Right ventricle myocardium inferior (tissue), 1 donor: ENCODE measurements around the gene SNAP47. TPM values are rescaled to one million over a fixed set of nuclear protein-coding genes. Genes with fewer than 3 reads are reported as not detected.
A peak's percentile ranks its signal among the peaks of the same experiment; 100 is the strongest.

Experiments
- ATAC-seq: fragments of 200-7000 bp; cut with Tn5 transposase; one replicate; pipeline ENCODE4 v1.9.1; 2020; ENCODE audit warnings: mild to moderate bottlenecking, moderate library complexity
- DNase-seq: peaks from one replicate; pipeline ENCODE4 v3.0.0; 2021; ENCODE audit errors: missing footprints
- intact Hi-C: fragments of 100-400 bp; cut with DNase I; formaldehyde crosslinking; loops from one replicate; pipeline ENCODE4 v1.11.0; 2022
- total RNA-seq: library from RNA; stranded (reverse); fragmentation: NEBNext Ultra II Directional; extraction: Animal tissue kit (Norgen Biotek cat#: 25700); gene quantifications from one replicate; pipeline ENCODE4 v1.2.1, GENCODE V29; 2021
- donor health status: DM: no; HTN: yes; CAD: no; lungs with severe emphysema.

SNAP47 gene
- total RNA-seq, 1 donor from 2014 or later: 30.1 TPM

DNA sequence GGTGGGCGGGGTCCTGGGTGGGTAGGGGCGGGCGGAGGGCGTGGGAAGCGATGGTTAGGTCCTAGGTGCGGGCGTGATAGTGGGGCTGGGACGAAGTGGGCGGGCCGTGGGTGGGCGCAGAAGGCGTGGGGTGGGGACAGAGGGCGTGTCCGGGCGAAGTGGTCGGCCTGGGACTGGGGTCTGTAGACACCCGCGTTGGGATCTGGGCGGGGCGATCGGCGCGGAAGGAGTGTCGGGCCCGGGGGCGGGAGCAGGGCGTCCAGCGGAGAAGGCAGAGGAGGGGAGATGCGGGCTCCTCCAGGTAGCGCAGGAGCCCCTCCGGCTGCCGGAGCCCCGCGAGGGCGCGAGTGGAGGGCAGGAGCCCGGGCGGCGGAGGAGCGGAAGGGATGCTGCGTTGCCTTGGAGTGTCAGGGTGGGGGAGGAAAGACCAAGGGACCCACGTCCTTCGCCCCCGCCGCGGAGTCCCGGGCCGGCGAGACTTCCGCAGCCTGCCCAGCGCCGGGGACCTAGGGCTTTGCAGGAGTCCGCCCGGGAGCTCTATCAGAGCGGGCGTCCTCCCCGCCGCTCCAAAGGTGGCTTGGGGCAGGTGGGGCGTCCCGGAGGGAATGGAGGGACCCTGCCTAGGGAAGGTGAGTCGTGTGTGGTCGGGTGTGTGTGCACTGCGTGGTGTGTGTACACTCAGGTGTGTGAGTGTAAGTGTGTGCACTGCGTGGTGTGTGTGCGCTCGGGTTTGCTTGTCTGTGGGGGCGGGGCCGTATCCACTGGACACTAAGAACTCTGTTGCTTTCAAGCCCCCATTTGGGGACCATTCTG is 53.2 kb downstream of the SNAP47 start:
- intact Hi-C loops: loop anchor here (5.0 to 10.0 kb wide), 2 partner anchors 96 to 466 kb away; no protein-coding TSS in a partner anchor
- DNase-seq (peak; percentile 90), ATAC-seq (peak; percentile 69)

- no peak for ATAC-seq
- DNase-seq: no peak
- intact Hi-C loops: loop anchor here (5.0 to 10.0 kb wide), 2 partner anchors 95 to 467 kb away; no protein-coding TSS in a partner anchor
Measured at GRCh38 chr1:227789084-227790033, 54.1 kb downstream of the SNAP47 start.

GRCh38 chr1:227790034-227790400 is 54.8 kb downstream of the SNAP47 start:
- no peak for ATAC-seq
- intact Hi-C loops: no loop called here
- no peak for DNase-seq

GRCh38 chr1:227790868-227791267 is 55.6 kb downstream of the SNAP47 start:
- ATAC-seq (no peak), DNase-seq (no peak)
- intact Hi-C loops: no loop called here

- DNase-seq (no peak), ATAC-seq (no peak)
- intact Hi-C loops: no loop called here
Measured at GRCh38 chr1:227791425-227792143, 56.3 kb downstream of the SNAP47 start.

GRCh38 chr1:227792216-227793078 is 57.2 kb downstream of the SNAP47 start:
- intact Hi-C loops: no loop called here
- no peak for ATAC-seq
- no peak for DNase-seq

DNA sequence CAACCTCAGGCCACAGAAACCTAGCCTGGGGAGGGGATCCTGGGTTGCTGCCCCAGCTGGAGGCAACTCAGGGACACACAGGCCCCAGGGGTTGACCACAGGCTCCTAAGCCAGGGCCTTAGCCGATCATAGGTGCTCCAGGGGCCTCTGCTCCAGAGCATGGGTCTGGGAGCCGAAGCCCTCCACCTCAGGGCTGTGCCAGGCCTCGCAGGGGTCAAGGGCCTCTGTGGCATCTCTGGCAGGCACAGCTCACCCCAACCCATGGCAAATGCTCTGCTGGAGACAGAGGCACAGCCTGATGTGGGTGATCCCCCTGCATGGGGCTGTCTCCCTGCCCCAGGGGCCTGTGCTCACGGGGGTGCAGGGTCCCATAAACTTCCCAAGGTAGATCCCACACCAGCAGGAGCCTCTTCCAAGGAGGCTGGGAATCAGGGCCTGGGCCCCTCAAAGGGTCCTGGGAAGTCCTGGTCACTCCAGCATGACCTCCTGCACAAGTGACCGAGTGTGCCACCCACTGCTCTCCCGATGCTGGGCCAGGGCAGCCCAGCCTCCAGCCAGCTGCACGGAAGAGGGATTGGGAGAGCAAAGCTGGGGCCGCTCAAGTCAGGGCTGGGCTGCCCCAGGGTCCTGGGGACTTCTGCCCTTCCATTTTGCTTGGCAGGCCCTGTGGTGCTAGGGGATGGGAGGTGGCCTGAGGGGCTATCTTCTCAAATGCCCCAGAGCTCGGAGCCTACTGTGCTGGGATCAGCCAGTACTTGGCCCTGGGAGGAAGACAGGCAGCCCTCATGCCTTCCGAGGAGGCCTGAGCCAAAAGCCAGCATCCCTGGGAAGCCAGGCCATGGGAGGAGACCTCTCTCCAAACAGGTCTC is 58.1 kb downstream of the SNAP47 start:
- no peak for ATAC-seq
- intact Hi-C loops: no loop called here
- no peak for DNase-seq

GRCh38 chr1:227793948-227794816 is 58.9 kb downstream of the SNAP47 start:
- DNase-seq (no peak), ATAC-seq (peak; percentile 61)
- intact Hi-C loops: no loop called here

GRCh38 chr1:227794817-227795192 is 59.6 kb downstream of the SNAP47 start:
- ATAC-seq (no peak), DNase-seq (no peak)
- intact Hi-C loops: no loop called here

DNA sequence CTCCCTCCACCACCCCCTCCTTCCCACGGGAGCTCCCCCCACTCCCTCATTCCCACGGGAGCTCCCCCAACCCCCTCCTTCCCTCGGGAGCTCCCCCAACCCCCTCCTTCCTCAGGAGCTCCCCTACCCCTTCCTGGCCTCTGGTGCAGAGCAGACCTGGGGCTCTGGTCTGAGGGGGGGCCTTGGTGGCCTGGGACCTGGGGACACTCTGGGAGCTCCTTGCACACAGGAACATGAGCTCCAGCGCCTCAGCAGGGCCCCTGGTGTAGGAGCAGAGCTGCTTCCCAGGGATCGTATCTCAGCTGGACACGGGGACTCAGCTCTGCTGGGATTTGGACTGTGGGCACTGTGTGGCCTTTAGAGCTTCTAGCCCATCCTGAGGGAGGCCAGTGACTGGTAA is 60.5 kb downstream of the SNAP47 start:
- no peak for ATAC-seq
- DNase-seq: no peak
- intact Hi-C loops: no loop called here

DNA sequence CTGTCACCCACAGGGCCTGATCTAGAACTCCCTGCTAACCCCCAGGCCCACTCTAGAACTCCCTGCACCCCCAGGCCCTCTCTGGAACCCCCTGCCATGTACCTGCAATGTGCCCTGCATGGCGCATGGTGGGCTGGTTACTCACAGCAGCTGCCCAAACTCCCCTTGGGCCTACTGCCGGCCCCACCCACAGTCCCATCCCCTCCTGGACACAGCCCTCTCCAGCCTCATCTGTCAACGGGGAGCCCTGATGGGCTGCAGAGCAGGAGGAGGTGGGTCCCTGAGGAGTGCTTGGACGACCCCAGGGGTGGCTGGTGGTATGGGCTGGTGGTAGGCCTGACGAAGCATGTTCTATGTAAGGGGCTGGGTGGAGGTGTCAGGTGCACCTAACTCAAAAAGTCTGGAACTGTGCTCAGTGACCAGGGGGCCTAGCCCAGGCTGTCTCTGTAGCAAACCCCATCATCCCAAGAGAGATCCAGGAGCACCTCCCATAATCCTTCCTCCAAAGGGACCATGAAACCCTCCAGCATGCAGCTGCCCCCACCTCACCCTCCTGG is 61.2 kb downstream of the SNAP47 start:
- intact Hi-C loops: no loop called here
- DNase-seq: no peak

DNA sequence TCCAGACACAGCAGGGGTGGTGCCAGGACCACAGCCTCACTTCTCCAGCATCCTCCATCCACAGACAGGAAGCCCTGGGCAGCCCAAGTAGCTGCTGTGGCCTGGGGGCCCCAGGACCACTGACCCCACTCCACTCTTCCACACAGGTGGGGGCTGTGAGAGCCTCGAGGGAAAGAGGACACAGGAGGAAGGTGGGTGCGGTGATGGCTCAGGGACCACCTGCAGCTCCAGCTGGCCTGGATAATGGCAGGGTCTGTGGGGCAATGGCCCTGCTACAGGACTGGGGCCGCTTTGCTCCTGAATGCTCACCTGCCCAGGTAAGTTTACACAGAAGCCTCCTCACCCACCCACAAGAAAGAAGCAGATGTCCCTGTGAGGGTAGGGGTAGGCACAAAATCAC is 61.9 kb downstream of the SNAP47 start:
- intact Hi-C loops: no loop called here
- DNase-seq: no peak
- ATAC-seq: no peak

More for the DNA sequence above, 61.2 kb downstream of the SNAP47 start:
- ATAC-seq: no peak

GRCh38 chr1:227797625-227798024 is 62.4 kb downstream of the SNAP47 start:
- no peak for ATAC-seq
- intact Hi-C loops: no loop called here
- DNase-seq: no peak

DNA sequence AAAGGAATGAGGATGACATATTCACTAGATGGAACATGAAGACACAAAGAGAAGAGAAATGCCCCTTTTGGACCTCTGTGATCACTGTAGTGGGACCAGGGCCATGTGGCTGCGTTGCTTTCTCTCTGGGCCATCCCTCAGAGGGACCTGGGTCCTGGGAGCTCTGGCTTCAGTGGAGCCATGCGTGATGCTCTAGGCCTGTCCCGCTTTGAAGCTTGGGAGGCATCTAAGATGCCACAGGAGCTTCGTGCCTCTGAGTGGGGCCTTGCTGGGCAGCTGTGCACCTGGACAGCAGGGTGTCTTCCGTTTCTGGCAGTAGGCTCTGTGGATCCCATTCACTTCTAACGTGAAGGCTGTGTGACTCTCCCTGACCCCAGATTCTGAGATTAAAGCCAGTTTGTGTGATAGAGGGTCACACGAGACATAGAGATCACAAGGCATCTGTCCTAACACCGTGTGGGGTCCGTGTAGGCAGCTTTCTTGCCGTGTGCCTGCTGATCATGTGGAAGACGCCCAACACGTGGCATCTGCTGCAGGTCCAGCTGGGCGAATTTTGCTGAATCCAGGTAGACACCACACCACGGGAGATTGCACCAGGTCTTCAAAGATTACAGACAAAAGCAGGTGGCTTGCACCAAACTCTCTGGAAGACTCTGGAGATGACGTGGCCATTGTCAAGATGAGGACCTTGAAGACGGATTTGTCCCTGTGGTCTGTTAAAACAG is 63.0 kb downstream of the SNAP47 start:
- intact Hi-C loops: no loop called here
- ATAC-seq (no peak), DNase-seq (no peak)

GRCh38 chr1:227799756-227800155 is 64.5 kb downstream of the SNAP47 start:
- no peak for ATAC-seq
- intact Hi-C loops: no loop called here
- DNase-seq: no peak

DNA sequence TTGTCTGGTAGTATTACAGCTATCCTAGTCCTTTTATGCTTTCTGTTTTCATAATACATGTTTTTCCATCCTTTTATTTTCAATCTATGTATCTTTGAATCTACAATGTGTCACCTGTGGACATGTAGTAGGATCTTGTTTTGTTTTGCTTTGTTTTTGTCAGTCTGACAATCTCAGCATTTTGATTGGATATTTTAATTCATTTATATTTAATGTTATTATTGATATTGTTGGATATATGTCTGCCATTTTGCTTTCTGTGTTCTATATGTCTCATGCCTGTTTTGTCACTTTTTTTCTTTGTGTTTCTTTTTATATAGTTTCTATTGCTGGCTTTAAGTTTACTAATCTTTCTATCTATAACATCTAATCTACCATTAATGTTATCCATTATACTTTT is 68.7 kb downstream of the SNAP47 start:
- intact Hi-C loops: no loop called here
- ATAC-seq (no peak), DNase-seq (no peak)
